Mucosa of descending colon (tissue), 3 donors: ENCODE measurements around the gene TWF2. TPM values are rescaled to one million over a fixed set of nuclear protein-coding genes. Genes with fewer than 3 reads are reported as not detected.
"Not testable (repeated sequence)": the region's sequence is repeated elsewhere in the genome, so short reads cannot be mapped to it uniquely, and the experiment has no call there.

Experiments
- ATAC-seq: fragments of 200-7000 bp; cut with Tn5 transposase; one replicate; pipeline ENCODE4 v1.9.1; 2020; ENCODE audit warnings: mild to moderate bottlenecking, moderate library complexity
- DNase-seq, 3 donors: peaks; one replicate each; pipeline ENCODE4 v3.0.0-alpha.2; 2020
- H3K36me3 ChIP-seq: fragments of 200-600 bp; one replicate; pipeline ENCODE4 v1.8.0; 2021; ENCODE audit warnings: low read depth, mild to moderate bottlenecking
- H3K4me1 ChIP-seq: fragments of 200-600 bp; one replicate; pipeline ENCODE4 v1.8.0; 2021; ENCODE audit warnings: low read depth, mild to moderate bottlenecking
- H3K4me3 ChIP-seq: fragments of 200-600 bp; one replicate; pipeline ENCODE4 v1.8.0; 2021; ENCODE audit warnings: mild to moderate bottlenecking
- H3K9me3 ChIP-seq: fragments of 200-600 bp; one replicate; pipeline ENCODE4 v1.8.0; 2021; ENCODE audit warnings: mild to moderate bottlenecking
- CTCF ChIP-seq: fragments of 200-600 bp; IDR thresholded peaks from one replicate; pipeline ENCODE4 v1.8.0; 2022; ENCODE audit warnings: antibody characterized with exemption, mild to moderate bottlenecking
- intact Hi-C, 2 donors: fragments of 100-400 bp; cut with DNase I in 1 of 2; cut with micrococcal nuclease in 1 of 2; formaldehyde crosslinking; loops; one replicate each; pipeline versions ENCODE4 v1.11.0 to v1.11.1; 2022; cut with DNase I, micrococcal nuclease
- long read RNA-seq, 2 donors: library from polyadenylated mRNA; unstranded; transcript quantifications; one replicate each; pipeline ENCODE4 v2.0.0, GENCODE V29; 2019 to 2021
- total RNA-seq, 3 donors: library from RNA; stranded (reverse); fragmentation: NEBNext Ultra II Directional in 2 of 3; extraction: Animal tissue kit (Norgen Biotek cat#: 25700) in 2 of 3; gene quantifications; one replicate each; pipeline versions ENCODE4 v1.2.1 to v1.2.4, GENCODE V29; 2021 to 2023
- donor health status: DM: no; HTN: no; CAD: no; lungs with moderate emphysema.
- donor health status: DM: no; HTN: no; CAD: no.
- donor health status: DM: no; HTN: yes; CAD: no.

Gene TWF2
- total RNA-seq, result 10 to 100 TPM; 39.1 to 41.1 (median 41.0) TPM
- long read RNA-seq, donor 1, transcript TWF2-201 (9 exons, 1,718 nt), result major isoform, 99 of 114 reads
- long read RNA-seq, donor 1, partial matches to known transcripts, result 5 of 114 reads
- long read RNA-seq, donor 1, other reads (novel, unspliced or antisense), result 10 of 114 reads
- long read RNA-seq, donor 2, transcript TWF2-201 (9 exons, 1,718 nt), result major isoform, 103 of 111 reads
- long read RNA-seq, donor 2, partial matches to known transcripts, result 2 of 111 reads
- long read RNA-seq, donor 2, other reads (novel, unspliced or antisense), result 6 of 111 reads

DNA sequence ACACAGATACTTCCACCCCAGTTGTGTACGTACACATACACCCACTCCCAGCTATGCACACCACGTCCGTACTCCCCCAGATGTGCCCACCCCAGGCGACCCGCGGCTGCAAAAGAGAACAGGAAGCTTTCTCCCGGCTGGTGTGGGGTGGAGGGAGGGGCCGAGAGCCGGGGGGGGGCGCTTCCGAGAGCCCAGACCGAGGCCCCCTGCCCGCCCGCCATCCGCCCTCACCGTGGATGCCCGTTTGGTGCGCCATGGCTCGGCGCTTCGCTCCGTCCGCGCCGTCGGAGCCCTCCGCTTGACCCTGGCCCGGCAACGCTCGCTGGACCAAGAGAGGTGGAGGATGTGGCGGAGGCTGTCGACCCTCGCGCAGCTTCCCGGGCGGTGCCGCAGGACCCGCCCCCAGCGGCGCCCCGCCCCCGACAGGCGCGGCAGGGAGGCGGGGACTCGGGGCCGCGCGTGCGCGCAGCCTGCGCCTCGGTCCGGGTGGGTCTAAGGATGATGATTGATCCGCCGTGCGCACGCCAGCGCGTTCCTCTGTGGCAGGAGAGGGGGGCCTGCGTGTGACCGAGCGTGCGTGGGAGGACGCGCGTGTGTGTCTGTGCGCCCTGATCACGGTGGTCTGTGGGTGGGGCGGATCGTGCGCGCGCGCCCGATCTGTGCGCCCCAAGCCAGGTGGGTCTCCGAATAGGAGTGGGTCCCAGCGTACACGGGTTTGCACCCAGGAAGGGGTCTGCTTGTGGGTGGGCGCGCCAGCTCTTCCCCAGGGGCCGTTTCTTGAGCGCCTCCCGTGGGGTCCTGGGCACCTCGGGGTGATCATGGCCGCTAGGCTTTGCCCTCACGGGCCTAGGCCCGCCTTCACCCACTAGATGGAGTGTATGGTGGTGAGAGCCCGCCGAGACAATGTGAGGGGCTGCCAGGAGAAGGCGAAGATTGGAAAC, at the start of gene TWF2:
Gene TWF2 (minus strand): TSS at position 398 of the 941 bp plus-strand sequence. CDS start 142 bp downstream, at position 256.
- no peaks in the 10 kb centered on the region for H3K36me3 ChIP-seq
- ATAC-seq (peak; percentile 95), DNase-seq (peak; percentile 79 to 91 (median 88))
- peaks cover 21% of the 10 kb centered on the region for H3K4me1 ChIP-seq
- TF ChIP-seq CTCF, result peak; percentile 28
- intact Hi-C loops, result no loop called here
- H3K4me3 ChIP-seq, result peak within 1 kb of the TSS; percentile 79
- no peaks in the 10 kb centered on the region for H3K9me3 ChIP-seq

DNA sequence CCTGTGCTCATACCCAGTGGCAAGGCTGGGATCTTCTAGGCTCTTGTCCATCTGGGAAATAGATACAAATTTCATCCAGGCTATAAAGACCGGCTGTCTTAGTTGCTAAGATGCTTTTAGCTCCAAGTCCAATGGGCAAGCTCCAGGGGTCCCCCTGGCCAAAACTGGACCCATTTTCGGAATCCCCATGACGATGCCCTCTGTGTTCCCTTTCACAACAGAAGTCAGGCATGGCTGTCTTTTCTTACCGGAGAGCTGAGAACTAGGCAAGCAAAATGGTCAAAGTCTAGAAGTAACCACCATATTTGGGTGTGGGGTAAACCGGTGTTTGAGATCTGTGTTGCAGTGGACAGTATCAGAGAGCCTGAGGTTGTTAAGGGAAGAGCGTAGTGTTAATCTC, 49.7 kb upstream of the TWF2 start:
- H3K4me1 ChIP-seq, result peaks cover 48% of the 10 kb centered on the region
- no peak overlapping the region for H3K4me3 ChIP-seq
- H3K36me3 ChIP-seq, result no peaks in the 10 kb centered on the region
- peak in 2 of 3 donors; percentile 10 to 22 for DNase-seq
- no peak for TF ChIP-seq CTCF
- no peaks in the 10 kb centered on the region for H3K9me3 ChIP-seq
- intact Hi-C loops, result no loop called here
- no peak for ATAC-seq

GRCh38 chr3:52286777-52287110, 47.8 kb upstream of the TWF2 start:
- peak in 2 of 3 donors; percentile 28 to 54 for DNase-seq

DNA sequence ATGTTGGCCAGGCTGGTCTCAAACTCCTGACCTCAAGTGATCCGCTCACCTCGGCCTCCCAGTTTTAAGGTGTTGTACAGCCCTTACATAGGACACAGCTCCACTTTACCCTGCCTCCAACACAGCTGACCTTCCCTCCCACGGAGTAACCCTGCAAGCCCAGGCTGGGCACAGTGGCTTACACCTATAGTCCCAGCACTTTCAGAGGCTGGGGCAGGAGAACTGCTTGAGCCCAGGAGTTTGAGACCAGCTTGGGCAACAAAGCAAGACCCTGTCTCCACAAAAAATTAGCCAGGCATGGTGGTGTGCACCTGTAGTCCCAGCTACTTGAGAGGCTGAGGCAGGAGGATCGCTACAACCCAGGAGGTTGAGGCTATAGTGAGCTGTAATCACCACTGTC, 45.1 kb upstream of the TWF2 start:
- H3K9me3 ChIP-seq, ATAC-seq, intact Hi-C loops, H3K4me3 ChIP-seq, H3K36me3 ChIP-seq: not testable (repeated sequence)
- H3K4me1 ChIP-seq, result peaks cover 24% of the 10 kb centered on the region
- peak in 1 of 3 donors; percentile 21 for DNase-seq

More at GRCh38 chr3:52286777-52287110, 47.8 kb upstream of the TWF2 start:
- H3K4me3 ChIP-seq, result no peak overlapping the region
- TF ChIP-seq CTCF, result no peak
- H3K9me3 ChIP-seq, result no peaks in the 10 kb centered on the region
- no peak for ATAC-seq
- H3K4me1 ChIP-seq, result peaks cover 47% of the 10 kb centered on the region
- no peaks in the 10 kb centered on the region for H3K36me3 ChIP-seq
- intact Hi-C loops, result no loop called here

DNA sequence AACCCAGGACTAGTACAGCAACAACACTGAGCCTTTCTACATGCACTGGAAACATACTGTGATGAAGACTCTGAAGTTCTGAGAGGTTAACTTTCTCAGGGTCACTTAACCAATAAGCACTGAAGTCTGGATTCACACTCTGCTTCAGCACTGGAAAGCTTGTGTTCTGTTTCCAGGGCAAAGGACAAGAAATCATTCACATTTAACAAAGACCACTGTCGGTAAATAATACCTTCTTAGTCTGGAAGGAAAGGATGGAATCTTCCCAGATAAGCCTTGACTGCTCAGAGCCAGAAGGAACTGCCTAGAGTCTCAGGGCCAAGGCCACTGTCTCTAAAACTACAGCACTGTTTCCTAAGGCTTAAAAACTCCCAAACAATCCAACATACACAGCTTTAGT, 44.3 kb upstream of the TWF2 start:
- peaks cover 16% of the 10 kb centered on the region for H3K4me1 ChIP-seq
- H3K36me3 ChIP-seq, result no peaks in the 10 kb centered on the region
- ATAC-seq, result no peak
- H3K9me3 ChIP-seq, result no peaks in the 10 kb centered on the region
- no peak for DNase-seq
- TF ChIP-seq CTCF, result no peak
- no peak overlapping the region for H3K4me3 ChIP-seq
- intact Hi-C loops, result no loop called here
